Measurements from ENCODE around the gene RNF187. TPM values are rescaled to one million over a fixed set of nuclear protein-coding genes. Genes with fewer than 3 reads are reported as not detected.

Gene RNF187
- 10 to 100 TPM; 43.9 to 66.6 (median 56.3) TPM for total RNA-seq
- long read RNA-seq = 0 reads

DNA sequence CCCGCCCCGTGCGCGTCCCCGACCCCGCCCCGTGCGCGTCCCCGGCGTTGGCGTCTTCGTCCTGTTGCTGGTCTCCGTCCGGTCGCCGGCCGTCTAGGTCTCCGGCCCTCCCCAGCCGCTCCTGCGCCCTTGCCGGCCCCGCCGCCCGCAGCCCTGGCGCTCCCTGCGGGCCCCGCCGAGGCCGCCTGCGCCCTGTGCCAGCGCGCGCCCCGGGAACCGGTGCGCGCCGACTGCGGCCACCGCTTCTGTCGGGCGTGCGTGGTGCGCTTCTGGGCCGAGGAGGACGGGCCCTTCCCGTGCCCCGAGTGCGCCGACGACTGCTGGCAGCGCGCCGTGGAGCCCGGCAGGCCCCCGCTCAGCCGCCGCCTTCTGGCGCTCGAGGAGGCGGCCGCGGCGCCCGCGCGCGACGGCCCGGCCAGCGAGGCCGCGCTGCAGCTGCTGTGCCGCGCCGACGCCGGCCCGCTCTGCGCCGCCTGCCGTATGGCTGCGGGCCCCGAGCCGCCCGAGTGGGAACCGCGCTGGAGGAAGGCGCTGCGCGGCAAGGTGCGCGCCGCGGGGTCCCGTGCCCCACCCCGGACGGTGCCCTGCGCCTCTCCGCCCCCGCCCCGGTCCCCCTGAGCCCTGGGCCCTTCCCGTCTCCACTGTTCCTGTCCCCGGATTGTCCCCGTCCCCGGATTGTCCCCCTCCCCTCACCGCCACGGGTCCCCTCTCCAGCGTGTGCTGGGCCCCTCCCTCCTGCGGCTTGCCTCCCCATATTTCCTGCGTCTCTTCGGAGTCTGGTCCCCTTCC lies at the start of gene RNF187:
Gene RNF187 (plus strand): TSS at position 47 of the 789 bp plus-strand sequence.
- intact Hi-C loops (cut with DNase I) = no loop called here
- ATAC-seq = peak; percentile 89 to 95 (median 92)

DNA sequence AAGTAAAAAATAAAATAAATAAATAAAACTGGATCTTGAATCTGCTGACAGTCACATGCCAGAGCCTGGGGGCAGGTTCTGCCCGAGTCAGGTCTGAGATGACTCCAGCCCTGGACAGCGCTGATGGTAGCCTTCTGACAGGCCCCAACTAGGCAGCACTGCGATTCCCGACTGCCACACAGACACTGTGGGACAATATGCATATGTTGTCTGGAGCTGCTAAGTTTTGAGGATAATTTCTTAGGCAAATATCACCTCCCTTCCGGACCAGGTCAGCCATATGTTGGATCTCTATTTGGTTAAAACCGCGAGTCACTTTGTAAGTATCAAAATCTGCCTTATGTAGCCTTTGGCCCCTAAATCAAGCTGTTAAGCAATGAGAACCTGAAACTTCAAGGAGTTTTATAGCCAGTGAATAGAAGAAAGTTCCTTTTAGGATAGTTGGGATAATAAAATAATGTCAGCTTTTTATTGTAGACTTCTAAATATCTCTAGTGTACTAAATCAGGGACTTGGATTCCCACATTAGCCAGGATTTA lies 49.7 kb upstream of the RNF187 start:
- Histone ChIP-seq H3K4me3 (no peak overlapping the region), H3K9me3 (no peaks in the 10 kb centered on the region), H3K36me3 (no peaks in the 10 kb centered on the region), H3K27ac (no peak overlapping the region), H3K4me1 (no peaks in the 10 kb centered on the region), H3K27me3 (no peaks in the 10 kb centered on the region)
- TF ChIP-seq CTCF (IDR thresholded peaks at IDR 0.05) = no peak
- TF ChIP-seq POLR2A (IDR thresholded peaks at IDR 0.05) = no peak
- ATAC-seq (no peak), DNase-seq (no peak)
- 80% methylated on average over 2 of the region's 7 CpGs for WGBS (ENCODE audit: insufficient coverage, low coverage, low lambda C conversion rate, missing lambda C conversion rate)
- intact Hi-C loops (cut with DNase I) = no loop called here

More for the DNA sequence above, at the start of gene RNF187:
- Histone ChIP-seq H3K27me3 (no peaks in the 10 kb centered on the region), H3K4me3 (peak within 1 kb of the TSS; percentile 92 to 98 (median 92)), H3K4me1 (peaks cover 0 to 28% (median 13%) of the 10 kb centered on the region in 4 donors), H3K9me3 (no peaks in the 10 kb centered on the region), H3K36me3 (peaks cover 0 to 12% (median 0%) of the 10 kb centered on the region in 4 donors), H3K27ac (peak within 1 kb of the TSS; percentile 100)
- 0% methylated on average over 6 of the region's 113 CpGs for WGBS (ENCODE audit: insufficient coverage, low coverage, low lambda C conversion rate, missing lambda C conversion rate)
- TF ChIP-seq CTCF (IDR thresholded peaks at IDR 0.05) (no peak), POLR2A (IDR thresholded peaks at IDR 0.05) (peak; percentile 60)
- DNase-seq = peak; percentile 92 to 94 (median 92)

GRCh38 chr1:228438266-228438665 lies 48.9 kb upstream of the RNF187 start:
- DNase-seq (no peak), ATAC-seq (no peak)
- Histone ChIP-seq H3K27me3 (no peaks in the 10 kb centered on the region), H3K4me1 (no peaks in the 10 kb centered on the region), H3K27ac (no peak overlapping the region), H3K36me3 (no peaks in the 10 kb centered on the region), H3K4me3 (no peak overlapping the region), H3K9me3 (no peaks in the 10 kb centered on the region)
- WGBS (ENCODE audit: insufficient coverage, low coverage, low lambda C conversion rate, missing lambda C conversion rate) = 16% methylated on average over 1 of the region's 1 CpG
- intact Hi-C loops (cut with DNase I) = no loop called here
- TF ChIP-seq CTCF (IDR thresholded peaks at IDR 0.05) (no peak), POLR2A (IDR thresholded peaks at IDR 0.05) (no peak)

- intact Hi-C loops (cut with DNase I) = no loop called here
- H3K9me3 ChIP-seq = no peaks in the 10 kb centered on the region
- DNase-seq = no peak
- peaks cover 0 to 22% of the 10 kb centered on the region in 2 donors for H3K27me3 ChIP-seq
- 69% methylated on average over 8 of the region's 9 CpGs for WGBS (ENCODE audit: insufficient coverage, low coverage, low lambda C conversion rate, missing lambda C conversion rate)
- TF ChIP-seq POLR2A (IDR thresholded peaks at IDR 0.05) (no peak), CTCF (IDR thresholded peaks at IDR 0.05) (no peak)
- ATAC-seq = no peak
- H3K27ac ChIP-seq = no peak overlapping the region
- H3K4me3 ChIP-seq = no peak overlapping the region
- peaks cover 0 to 4% (median 0%) of the 10 kb centered on the region in 4 donors for H3K4me1 ChIP-seq
- no peaks in the 10 kb centered on the region for H3K36me3 ChIP-seq
These were observed 46.3 kb upstream of the RNF187 start for GRCh38 chr1:228440761-228441500.
